Skeletal muscle tissue (tissue), 4 donors: Measurements from ENCODE around the gene SLC10A6. TPM values are rescaled to one million over a fixed set of nuclear protein-coding genes. Genes with fewer than 3 reads are reported as not detected.

Experiments
- H3K27ac ChIP-seq: one replicate; pipeline ENCODE4 v1.7.0; 2013; ENCODE audit warnings: mild to moderate bottlenecking, low read depth, low read length, inconsistent platforms
- H3K27me3 ChIP-seq, 3 donors: one replicate each; pipeline ENCODE4 v1.7.0; 2013; ENCODE audit warnings: low read length in 3 of 3; ENCODE audit not compliant: control insufficient read depth in 3 of 3, insufficient read depth in 3 of 3
- H3K36me3 ChIP-seq, 3 donors: one replicate each; pipeline ENCODE4 v1.7.0; 2013; ENCODE audit warnings: low read length in 3 of 3; ENCODE audit not compliant: control insufficient read depth in 3 of 3, insufficient read depth in 3 of 3
- H3K4me1 ChIP-seq, 3 donors: one replicate each; pipeline ENCODE4 v1.7.0; 2013; ENCODE audit warnings: low read length in 3 of 3, mild to moderate bottlenecking in 3 of 3; ENCODE audit not compliant: control insufficient read depth in 3 of 3, insufficient read depth in 3 of 3
- H3K4me3 ChIP-seq, 3 donors: one replicate each; pipeline ENCODE4 v1.7.0; 2013; ENCODE audit warnings: low read length in 3 of 3
- H3K9ac ChIP-seq, 3 donors: one replicate each; pipeline ENCODE4 v1.7.0; 2013; ENCODE audit warnings: low read length in 3 of 3, mild to moderate bottlenecking in 3 of 3, moderate library complexity in 2 of 3, low read depth in 1 of 3
- H3K9me3 ChIP-seq, 3 donors: one replicate each; pipeline ENCODE4 v1.7.0; 2013; ENCODE audit warnings: low read length in 3 of 3; ENCODE audit not compliant: control insufficient read depth in 3 of 3
- total RNA-seq: library from RNA; depleted of rRNA; stranded (reverse); fragments of >200 nt; gene quantifications from one replicate; pipeline ENCODE4 v1.2.3, GENCODE V29; 2014
- donor health status: Osteomylitis.

The SLC10A6 gene, protein sequence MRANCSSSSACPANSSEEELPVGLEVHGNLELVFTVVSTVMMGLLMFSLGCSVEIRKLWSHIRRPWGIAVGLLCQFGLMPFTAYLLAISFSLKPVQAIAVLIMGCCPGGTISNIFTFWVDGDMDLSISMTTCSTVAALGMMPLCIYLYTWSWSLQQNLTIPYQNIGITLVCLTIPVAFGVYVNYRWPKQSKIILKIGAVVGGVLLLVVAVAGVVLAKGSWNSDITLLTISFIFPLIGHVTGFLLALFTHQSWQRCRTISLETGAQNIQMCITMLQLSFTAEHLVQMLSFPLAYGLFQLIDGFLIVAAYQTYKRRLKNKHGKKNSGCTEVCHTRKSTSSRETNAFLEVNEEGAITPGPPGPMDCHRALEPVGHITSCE
- 0.52 TPM for total RNA-seq

- peak within 1 kb of the TSS; percentile 34 for H3K27ac ChIP-seq
- H3K4me3 ChIP-seq, result peak within 1 kb of the TSS; percentile 5 to 41 (median 31)
- no peaks in the 10 kb centered on the region for H3K36me3 ChIP-seq
- no peaks in the 10 kb centered on the region for H3K9me3 ChIP-seq
- no peaks in the 10 kb centered on the region for H3K27me3 ChIP-seq
- H3K4me1 ChIP-seq, result peaks cover 5 to 11% (median 10%) of the 10 kb centered on the region in 3 donors
- H3K9ac ChIP-seq, result no peak within 1 kb of the TSS
These were observed at the start of gene SLC10A6 for GRCh38 chr4:86848732-86849619. Gene SLC10A6 (minus strand): TSS chr4:86849384. CDS start chr4:86849115, 269 bp downstream.

- Histone ChIP-seq H3K27me3 (no peaks in the 10 kb centered on the region), H3K27ac (no peak overlapping the region), H3K4me1 (no peaks in the 10 kb centered on the region), H3K4me3 (no peak overlapping the region), H3K36me3 (peaks cover 2 to 4% (median 3%) of the 10 kb centered on the region in 3 donors), H3K9ac (no peak overlapping the region), H3K9me3 (no peaks in the 10 kb centered on the region)
These were observed 49.4 kb upstream of the SLC10A6 start for GRCh38 chr4:86898562-86898961.

GRCh38 chr4:86896596-86896995 is 47.4 kb upstream of the SLC10A6 start:
- no peak overlapping the region for H3K4me3 ChIP-seq
- no peaks in the 10 kb centered on the region for H3K9me3 ChIP-seq
- no peak overlapping the region for H3K9ac ChIP-seq
- H3K36me3 ChIP-seq, result peaks cover 0 to under 1% (median 0%) of the 10 kb centered on the region in 3 donors
- no peaks in the 10 kb centered on the region for H3K27me3 ChIP-seq
- no peak overlapping the region for H3K27ac ChIP-seq
- peaks cover 6 to 12% (median 8%) of the 10 kb centered on the region in 3 donors for H3K4me1 ChIP-seq

DNA sequence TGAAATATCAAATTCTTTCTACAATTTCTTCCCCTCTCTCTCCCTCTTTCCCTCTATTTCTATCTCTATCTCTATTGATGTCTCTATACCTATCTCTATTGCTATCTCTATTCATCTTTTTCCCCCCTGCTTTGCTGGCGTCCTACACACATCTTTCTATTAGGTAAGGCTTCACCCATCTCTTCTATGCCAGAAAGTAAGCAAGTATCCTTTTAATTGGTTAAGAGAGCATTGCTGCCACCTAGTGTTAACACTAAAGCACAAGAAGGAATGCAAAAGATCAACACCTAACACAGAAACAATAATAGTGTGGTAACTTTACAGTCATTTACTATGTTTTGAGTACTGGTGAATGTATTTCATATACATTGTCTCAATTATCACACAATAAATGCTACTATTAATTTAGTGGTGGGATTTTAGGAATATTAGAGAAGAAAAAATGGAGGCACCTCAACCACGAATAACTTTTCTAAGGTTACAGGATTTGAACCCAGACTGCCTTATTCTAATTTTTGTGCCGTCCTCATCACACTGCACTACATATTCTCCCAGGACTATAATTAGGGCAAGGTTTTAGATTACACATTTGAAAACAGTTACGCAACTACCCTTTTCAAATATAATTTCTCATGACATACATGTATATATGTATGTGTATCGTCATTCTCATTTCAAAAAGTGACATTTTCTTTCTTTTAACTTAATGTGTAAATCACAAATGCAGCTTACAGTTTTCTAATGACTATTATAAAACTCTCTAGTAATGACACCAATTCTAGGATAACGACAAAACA is 46.7 kb upstream of the SLC10A6 start:
- Histone ChIP-seq H3K27me3 (no peaks in the 10 kb centered on the region), H3K9ac (no peak overlapping the region), H3K27ac (no peak overlapping the region), H3K4me3 (no peak overlapping the region), H3K36me3 (no peaks in the 10 kb centered on the region), H3K4me1 (peaks cover 6 to 13% (median 10%) of the 10 kb centered on the region in 3 donors), H3K9me3 (no peaks in the 10 kb centered on the region)

GRCh38 chr4:86894455-86894854 is 45.3 kb upstream of the SLC10A6 start:
- Histone ChIP-seq H3K4me1 (peaks cover 6 to 13% (median 10%) of the 10 kb centered on the region in 3 donors), H3K27me3 (no peaks in the 10 kb centered on the region), H3K9me3 (no peaks in the 10 kb centered on the region), H3K27ac (no peak overlapping the region), H3K4me3 (no peak overlapping the region), H3K36me3 (no peaks in the 10 kb centered on the region), H3K9ac (no peak overlapping the region)

DNA sequence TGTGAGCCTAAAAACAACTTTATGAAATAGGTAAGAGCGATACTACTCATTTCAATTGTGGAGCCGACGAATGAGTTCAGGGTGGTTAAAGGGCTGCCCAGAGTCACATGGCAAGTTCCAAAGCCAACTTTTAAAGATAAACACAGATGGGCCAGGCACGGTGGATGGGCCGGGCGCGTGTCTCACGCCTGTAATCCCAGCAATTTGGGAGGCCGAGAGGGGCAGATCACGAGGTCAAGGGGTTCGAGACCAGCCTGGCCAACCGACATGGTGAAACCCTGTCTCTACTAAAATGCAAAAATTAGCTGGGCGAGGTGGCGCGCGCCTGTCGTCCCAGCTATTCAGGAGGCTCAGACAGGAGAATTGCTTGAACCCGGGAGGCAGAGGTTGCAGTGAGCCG is 44.0 kb upstream of the SLC10A6 start:
- Histone ChIP-seq H3K4me1 (peaks cover 6 to 13% (median 10%) of the 10 kb centered on the region in 3 donors), H3K27ac (no peak overlapping the region), H3K27me3 (no peaks in the 10 kb centered on the region), H3K36me3 (no peaks in the 10 kb centered on the region), H3K4me3 (no peak overlapping the region), H3K9me3 (no peaks in the 10 kb centered on the region), H3K9ac (no peak overlapping the region)

DNA sequence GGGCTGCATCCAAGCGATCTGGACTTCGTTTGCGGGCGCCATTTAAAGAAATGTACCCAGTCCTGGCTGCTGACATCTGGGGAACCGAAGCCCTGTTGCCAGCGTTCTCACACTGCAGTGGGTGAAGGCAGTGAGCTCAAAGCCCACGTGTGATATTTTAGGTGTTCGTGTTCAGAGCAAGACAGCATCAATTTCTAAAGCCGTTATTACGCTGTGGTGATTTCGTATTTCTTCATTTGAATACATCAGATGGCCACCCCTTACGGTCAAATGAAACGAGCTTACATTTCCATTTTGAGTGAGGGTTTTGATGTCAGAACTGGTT is 43.4 kb upstream of the SLC10A6 start:
- Histone ChIP-seq H3K27me3 (no peaks in the 10 kb centered on the region), H3K4me3 (peak overlapping the region; percentile 75 to 77 (median 75)), H3K27ac (no peak overlapping the region), H3K4me1 (peaks cover 6 to 13% (median 10%) of the 10 kb centered on the region in 3 donors), H3K9me3 (no peaks in the 10 kb centered on the region), H3K9ac (peak overlapping the region; percentile 73 to 82 (median 81)), H3K36me3 (no peaks in the 10 kb centered on the region)

DNA sequence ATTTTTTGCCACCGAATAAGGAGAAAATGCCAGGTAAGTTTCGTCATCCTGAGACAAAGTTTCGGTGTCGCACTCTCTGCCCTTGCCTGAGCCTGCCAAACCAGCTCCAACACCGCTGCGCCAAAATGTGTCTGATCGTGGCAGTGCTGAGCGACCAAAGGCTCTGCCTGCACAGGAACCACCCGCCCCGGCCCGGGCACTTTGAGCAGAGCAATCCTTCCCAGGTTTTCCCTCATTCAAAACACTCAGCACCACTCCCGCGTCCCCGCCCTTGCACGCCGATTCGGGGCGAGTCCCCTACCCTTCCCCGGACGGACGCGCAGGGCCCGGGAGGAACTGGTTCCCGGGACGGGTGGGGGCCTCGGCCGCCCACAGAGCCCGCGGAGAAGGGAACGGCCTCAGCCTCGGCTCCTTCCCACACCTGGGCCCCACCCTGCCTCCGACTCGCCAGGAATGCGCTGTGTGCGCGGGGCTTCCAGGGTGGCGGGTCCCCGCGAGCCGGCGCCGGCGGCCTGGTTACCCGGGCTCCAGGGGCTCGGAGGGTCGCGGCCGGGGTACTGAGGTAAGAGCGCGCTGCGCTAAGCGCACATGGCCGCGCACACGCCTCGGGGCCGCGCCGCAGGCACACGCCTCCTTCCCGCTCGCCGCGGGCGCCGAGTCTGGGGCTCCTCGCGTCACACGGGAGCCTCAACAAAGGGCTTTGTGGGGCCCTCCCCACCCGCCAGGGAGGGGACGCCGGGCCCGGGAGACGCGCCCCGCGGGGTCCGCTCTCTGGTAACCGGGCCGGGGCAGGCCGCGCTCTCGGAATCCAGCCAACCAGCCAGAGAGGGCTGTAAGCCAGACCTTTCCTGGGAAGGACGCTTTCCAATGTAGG is 42.8 kb upstream of the SLC10A6 start, which contains the start of gene C4orf36:
Gene C4orf36 (minus strand): TSS at position 661 of the 874 bp plus-strand sequence. CDS start 902 bp downstream, outside the sequence.
- Histone ChIP-seq H3K9ac (peak within 1 kb of the TSS; percentile 73 to 82 (median 81)), H3K9me3 (no peaks in the 10 kb centered on the region), H3K27ac (no peak within 1 kb of the TSS), H3K4me3 (peak within 1 kb of the TSS; percentile 75 to 77 (median 75)), H3K4me1 (peaks cover 6 to 13% (median 10%) of the 10 kb centered on the region in 3 donors), H3K36me3 (no peaks in the 10 kb centered on the region), H3K27me3 (no peaks in the 10 kb centered on the region)

DNA sequence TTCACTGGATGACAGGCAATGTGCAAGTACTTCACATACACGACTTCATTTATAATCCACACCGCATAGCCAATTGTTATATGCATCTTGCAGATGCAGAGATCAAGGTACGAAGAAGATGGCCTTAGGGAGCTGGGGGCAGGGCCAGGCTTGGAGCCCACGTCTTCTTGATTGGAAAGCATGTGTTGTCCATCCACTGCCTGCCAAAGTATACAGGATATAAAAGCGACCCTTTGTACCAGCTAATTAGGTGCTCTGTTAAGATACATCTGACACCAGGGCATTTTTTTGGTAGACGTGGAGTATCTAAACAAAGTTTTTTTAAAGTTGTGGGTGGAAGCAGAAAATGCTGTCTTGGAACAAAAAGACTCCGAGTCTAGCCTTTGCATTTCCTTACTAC is 41.6 kb upstream of the SLC10A6 start:
- Histone ChIP-seq H3K36me3 (no peaks in the 10 kb centered on the region), H3K4me1 (peaks cover 6 to 13% (median 10%) of the 10 kb centered on the region in 3 donors), H3K27ac (no peak overlapping the region), H3K4me3 (no peak overlapping the region), H3K9ac (no peak overlapping the region), H3K9me3 (no peaks in the 10 kb centered on the region), H3K27me3 (no peaks in the 10 kb centered on the region)
